K562 (cell line): Measurements from ENCODE around the gene C16orf89. TPM values are rescaled to one million over a fixed set of nuclear protein-coding genes. Genes with fewer than 3 reads are reported as not detected.
A peak's percentile ranks its signal among the peaks of the same experiment; 100 is the strongest.

Experiments
- ETS1 ChIP-seq: conservative IDR thresholded peaks from 2 replicates; pipeline ENCODE4 v1.6.1; 2011; ENCODE audit warnings: low read depth, mild to moderate bottlenecking, low read length; ENCODE audit not compliant: control insufficient read depth
- FOXK2 ChIP-seq, 2 experiments: fragments of 450-650 bp; IDR thresholded peaks in 1 of 2; conservative IDR thresholded peaks in 1 of 2; 2 replicates each; pipeline ENCODE4 v1.6.1; 2016; ENCODE audit warnings: low read depth in 2 of 2, mild to moderate bottlenecking in 1 of 2
- HDAC2 ChIP-seq: fragments of 450-650 bp; IDR thresholded peaks from 2 replicates; pipeline ENCODE4 v1.6.1; 2016; ENCODE audit warnings: mild to moderate bottlenecking
- HNRNPL ChIP-seq: fragments of 200-400 bp; formaldehyde crosslinking; IDR thresholded peaks from 2 replicates; pipeline ENCODE4 v1.6.1; 2017; ENCODE audit warnings: low read depth, mild to moderate bottlenecking, low read length
- KLF1 ChIP-seq: fragments of 450-650 bp; IDR thresholded peaks from 2 replicates; pipeline ENCODE4 v1.6.1; 2016; ENCODE audit warnings: missing genetic modification characterization, missing compliant biosample characterization
- KLF6 ChIP-seq: fragments of 250-450 bp; sonication (Bioruptor Pico); IDR thresholded peaks from 2 replicates; pipeline ENCODE4 v1.4.0; 2020; ENCODE audit warnings: mild to moderate bottlenecking, moderate library complexity, borderline replicate concordance
- NBN ChIP-seq: fragments of 450-650 bp; IDR thresholded peaks from 2 replicates; pipeline ENCODE4 v1.6.1; 2016; ENCODE audit warnings: low read depth, mild to moderate bottlenecking
- NEUROD1 ChIP-seq: fragments of 150-350 bp; IDR thresholded peaks from 2 replicates; pipeline ENCODE4 v1.6.1; 2014; ENCODE audit warnings: borderline replicate concordance, low read length, low read depth; ENCODE audit not compliant: partially characterized antibody
- PTTG1 ChIP-seq: fragments of 450-650 bp; IDR thresholded peaks from 2 replicates; pipeline ENCODE4 v1.6.1; 2016; ENCODE audit warnings: low read depth, mild to moderate bottlenecking, missing genetic modification characterization, missing compliant biosample characterization
- REST ChIP-seq, 2 experiments: fragments of 450-650 bp; formaldehyde crosslinking in 1 of 2; IDR thresholded peaks; 2 replicates each; pipeline versions ENCODE4 v1.4.0 to v1.6.1; 2014 to 2020; ENCODE audit warnings: mild to moderate bottlenecking in 2 of 2, borderline replicate concordance in 1 of 2, low read depth in 1 of 2
- USF1 ChIP-seq: sonication (generic); formaldehyde crosslinking; IDR thresholded peaks from 2 replicates; pipeline ENCODE4 v1.9.0; 2022; ENCODE audit warnings: mild to moderate bottlenecking, missing genetic modification reagents
- USF2 ChIP-seq: sonication (generic); formaldehyde crosslinking; IDR thresholded peaks from 2 replicates; pipeline ENCODE4 v1.5.0; 2020; ENCODE audit warnings: missing genetic modification reagents
- ZEB2 ChIP-seq: fragments of 450-650 bp; IDR thresholded peaks from 2 replicates; pipeline ENCODE4 v1.6.1; 2016
- ZNF133 ChIP-seq: fragments of 250-450 bp; sonication (Bioruptor Pico); IDR thresholded peaks from 2 replicates; pipeline ENCODE4 v1.4.0; 2020; ENCODE audit warnings: mild to moderate bottlenecking
- ZNF175 ChIP-seq: fragments of 200-800 bp; sonication (Bioruptor generic); IDR thresholded peaks from 2 replicates; pipeline ENCODE4 v1.6.1; 2016; ENCODE audit warnings: low read depth, mild to moderate bottlenecking, missing genetic modification characterization, missing compliant biosample characterization
- ZNF583 ChIP-seq: fragments of 250-450 bp; sonication (Bioruptor Pico); IDR thresholded peaks from 2 replicates; pipeline ENCODE4 v1.4.0; 2020
- polyA plus RNA-seq, 8 experiments: library from polyadenylated mRNA; depleted of rRNA in 4 of 8; stranded (reverse) in 5 of 8; unstranded in 3 of 8; fragments of >200 nt; fragmentation: Nextera tagmentation in 2 of 8; fragmentation: Illumina TruSeq in 1 of 8; extraction: Ambion mirVana in 2 of 8; extraction: Trizol in 1 of 8; gene quantifications; 2 replicates each; pipeline versions ENCODE4 v1.2.1 to v1.2.3, GENCODE V29; 2011 to 2014; ENCODE audit warnings: inconsistent platforms in 1 of 8, missing spikeins in 1 of 8
- total RNA-seq, 7 experiments: library from RNA; depleted of rRNA in 6 of 7; stranded (reverse); fragments of >200 nt in 6 of 7; fragmentation: Illumina TruSeq in 2 of 7; extraction: Trizol in 2 of 7; gene quantifications; 2 replicates each; pipeline versions ENCODE4 v1.2.1 to v1.2.3, GENCODE V29; 2011 to 2021; ENCODE audit warnings: low replicate concordance in 1 of 7

The C16orf89 gene
- total and polyA plus RNA-seq, 9 of the 15 experiments (the other 6 are each of a cell fraction or from before 2014, with no cell fraction given): not detected

GRCh38 chr16:5016967-5017677, 48.6 kb downstream of the C16orf89 start (continued):
- no peak for TF ChIP-seq ETS1
- no peak for TF ChIP-seq ZNF133 (CRISPR knock-in tag)
- TF ChIP-seq FOXK2 (conservative IDR thresholded peaks at IDR 0.05 in 1 of 2, IDR thresholded peaks at IDR 0.05 in 1 of 2; ENCODE audit: low read depth in 2 of 2): no peak
- TF ChIP-seq NBN: no peak
- TF ChIP-seq KLF1 (tag): no peak
- TF ChIP-seq PTTG1: no peak
- no peak for TF ChIP-seq HNRNPL
- TF ChIP-seq ZNF175: no peak
- no peak for TF ChIP-seq NEUROD1
- TF ChIP-seq REST (IDR thresholded peaks at IDR 0.05; ENCODE audit: borderline replicate concordance): 0 out of 2 replicates have a peak, but pooled peaks have one; percentile 19
- no peak for TF ChIP-seq REST (CRISPR knock-in tag; IDR thresholded peaks at IDR 0.05; ENCODE audit: low read depth)
- TF ChIP-seq HDAC2: no peak
- TF ChIP-seq KLF6 (CRISPR knock-in tag): no peak
- TF ChIP-seq ZEB2: no peak
- no peak for TF ChIP-seq ZNF583 (CRISPR knock-in tag)
- TF ChIP-seq USF1 (CRISPR knock-in tag): peak; percentile 50; the same call in 1 of the 2 replicates
- peak; percentile 32; the same call in 1 of the 2 replicates for TF ChIP-seq USF2
